Testis (tissue), 2 donors: ENCODE results near the gene CACNA2D4.

Source experiments
- CTCF ChIP-seq, 3 experiments: fragments of 450-650 bp in 2 of 3; fragments of 200-600 bp in 1 of 3; sonication (generic) in 1 of 3; IDR thresholded peaks; one replicate each; pipeline ENCODE4 v1.5.1; 2016 to 2019; ENCODE audit warnings: antibody characterized with exemption in 3 of 3, mild to moderate bottlenecking in 2 of 3, moderate library complexity in 1 of 3
- POLR2A ChIP-seq: fragments of 450-650 bp; IDR thresholded peaks from one replicate; pipeline ENCODE4 v1.6.1; 2017; ENCODE audit warnings: antibody characterized with exemption, mild to moderate bottlenecking, moderate library complexity

DNA sequence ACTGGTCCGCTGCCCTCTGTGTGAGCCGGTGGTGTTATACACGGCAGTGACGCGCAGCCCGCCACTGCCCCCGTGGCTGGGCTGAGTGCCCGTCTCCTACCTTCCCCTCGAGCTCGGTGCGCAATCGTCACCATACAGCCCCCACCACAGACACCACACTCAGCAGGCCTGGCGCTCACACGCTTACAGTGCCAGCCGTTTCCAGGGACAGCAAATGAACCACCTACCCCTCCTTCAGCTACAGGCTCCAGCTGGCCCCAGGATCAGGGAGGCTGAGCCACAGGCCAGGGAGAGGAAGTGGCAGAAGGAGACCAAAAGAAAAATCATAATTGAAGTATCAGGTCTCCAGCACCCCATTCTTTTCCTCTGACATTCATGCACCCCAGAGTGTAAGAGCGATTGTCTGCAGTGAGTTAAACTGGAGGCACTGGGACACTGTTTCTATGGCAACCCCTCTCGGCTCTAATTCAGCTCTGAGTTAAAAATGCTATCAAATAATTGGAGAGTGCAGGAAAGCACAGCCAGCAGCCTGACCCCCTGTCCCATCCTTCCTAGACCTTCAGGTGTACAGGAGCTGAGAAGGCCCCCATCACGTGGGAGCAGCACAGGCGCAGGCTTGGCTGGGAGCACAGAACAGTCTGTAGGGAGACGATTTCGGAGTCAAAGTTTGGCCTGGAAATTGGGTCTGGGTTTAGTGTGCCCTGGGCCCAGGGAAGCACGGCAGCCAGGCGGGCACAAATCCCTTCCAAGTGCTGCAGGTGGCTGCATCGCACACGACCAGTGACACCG is 80.1 kb downstream of the CACNA2D4 start:
- TF ChIP-seq POLR2A (no peak), CTCF (IDR thresholded peaks at IDR 0.05) (no peak)
